Activated T-cell treated with anti-CD3 and anti-CD28 coated beads for 4 hours (primary cell): Measurements from ENCODE around the gene TNFSF8.

Experiments
- DNase-seq: peaks from one replicate; pipeline ENCODE4 v3.0.0-alpha.2; 2020

TNFSF8 gene, protein sequence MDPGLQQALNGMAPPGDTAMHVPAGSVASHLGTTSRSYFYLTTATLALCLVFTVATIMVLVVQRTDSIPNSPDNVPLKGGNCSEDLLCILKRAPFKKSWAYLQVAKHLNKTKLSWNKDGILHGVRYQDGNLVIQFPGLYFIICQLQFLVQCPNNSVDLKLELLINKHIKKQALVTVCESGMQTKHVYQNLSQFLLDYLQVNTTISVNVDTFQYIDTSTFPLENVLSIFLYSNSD

GRCh38 chr9:114930056-114930812 lies at the start of gene TNFSF8:
Gene TNFSF8, minus strand, starts transcription at chr9:114930591. Its CDS starts 288 bp downstream, at chr9:114930303.
- DNase-seq: peak; percentile 61

GRCh38 chr9:114973216-114973615 lies 42.8 kb upstream of the TNFSF8 start:
- DNase-seq: no peak

DNA sequence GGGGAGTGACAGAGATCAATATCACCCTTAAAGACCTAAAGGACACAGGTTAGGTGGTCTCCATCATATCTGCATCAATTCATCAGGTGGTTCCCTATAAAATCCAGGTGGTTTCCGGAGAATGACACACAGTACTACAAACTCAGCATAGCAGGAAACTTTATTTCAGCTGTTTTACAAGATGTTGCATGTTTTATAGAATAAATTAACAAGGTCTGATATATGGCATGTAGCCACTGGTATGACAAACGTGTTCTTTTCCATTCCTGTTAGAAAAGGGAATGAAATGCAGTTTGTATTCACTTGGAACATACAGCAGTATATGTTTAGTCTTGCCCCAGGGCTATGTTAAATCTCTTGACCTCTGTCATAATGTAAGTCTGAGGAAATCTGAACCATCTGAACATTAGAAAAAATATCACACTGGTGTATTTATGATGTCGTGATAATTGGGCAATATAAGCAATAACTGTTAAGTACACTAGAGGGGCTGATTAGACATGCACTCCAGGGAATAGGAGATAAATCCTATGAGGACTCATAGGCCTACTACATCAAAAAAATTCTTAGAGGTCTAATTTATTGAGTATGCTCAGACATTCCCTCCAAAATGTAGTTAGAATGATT lies 42.2 kb upstream of the TNFSF8 start:
- DNase-seq: no peak

GRCh38 chr9:114969269-114969668 lies 38.9 kb upstream of the TNFSF8 start:
- no peak for DNase-seq

DNA sequence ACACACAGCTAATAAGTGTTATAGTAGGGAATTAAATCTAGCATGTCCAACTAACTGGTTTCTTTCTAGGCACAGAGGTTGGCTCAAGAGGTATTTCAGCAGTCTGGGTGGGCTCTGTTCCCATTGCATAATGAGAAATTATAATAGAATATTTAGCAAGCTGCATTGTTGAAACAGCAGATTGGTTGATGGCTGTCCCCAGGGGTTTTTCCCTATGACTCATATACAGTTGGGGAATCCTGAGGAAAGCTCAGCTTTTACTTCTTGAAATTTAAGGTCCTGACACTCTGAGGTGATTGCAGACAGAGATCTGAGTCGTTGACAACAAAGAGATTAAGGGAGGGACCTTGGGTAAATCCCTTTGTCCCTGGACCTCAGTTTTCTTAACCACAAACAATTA lies 38.3 kb upstream of the TNFSF8 start:
- DNase-seq: no peak

- no peak for DNase-seq
Measured at GRCh38 chr9:114965564-114965963, 35.2 kb upstream of the TNFSF8 start.

GRCh38 chr9:114962809-114963208 lies 32.4 kb upstream of the TNFSF8 start:
- no peak for DNase-seq

GRCh38 chr9:114960276-114960675 lies 29.9 kb upstream of the TNFSF8 start:
- DNase-seq: no peak

GRCh38 chr9:114958844-114959235 lies 28.4 kb upstream of the TNFSF8 start:
- no peak for DNase-seq

GRCh38 chr9:114958021-114958843 lies 27.8 kb upstream of the TNFSF8 start:
- peak; percentile 42 for DNase-seq

GRCh38 chr9:114957558-114957957 lies 27.2 kb upstream of the TNFSF8 start:
- DNase-seq: no peak

DNA sequence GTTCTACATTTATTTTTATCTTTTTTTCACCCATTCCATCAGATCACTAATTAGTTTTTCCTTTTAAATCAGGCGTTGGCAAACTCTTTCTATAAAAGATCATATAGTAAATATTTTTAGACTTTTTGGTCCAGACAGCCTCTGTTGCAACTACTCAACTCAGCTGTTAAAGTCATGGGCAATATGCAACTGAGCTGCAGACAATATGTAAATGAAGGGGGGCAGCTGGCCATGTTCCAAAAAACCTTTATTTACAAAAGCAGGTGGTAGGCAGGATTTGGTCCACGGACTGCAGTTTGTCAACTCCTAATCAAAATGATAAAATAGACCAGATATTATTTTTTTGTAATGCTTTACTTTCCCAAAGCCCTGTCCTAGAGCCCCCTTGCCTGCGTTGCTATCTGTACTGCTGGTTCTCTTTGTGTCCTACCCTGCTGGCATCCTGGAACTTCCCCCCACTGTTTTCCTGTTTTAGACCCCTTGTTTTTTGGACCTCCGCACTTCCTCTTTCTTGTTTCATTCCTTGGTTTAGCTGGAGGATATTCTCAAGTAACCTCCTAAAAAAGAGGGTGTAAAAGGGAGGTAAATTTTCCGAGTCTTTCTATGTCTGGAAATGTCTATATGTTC lies 24.7 kb upstream of the TNFSF8 start:
- DNase-seq: no peak

DNA sequence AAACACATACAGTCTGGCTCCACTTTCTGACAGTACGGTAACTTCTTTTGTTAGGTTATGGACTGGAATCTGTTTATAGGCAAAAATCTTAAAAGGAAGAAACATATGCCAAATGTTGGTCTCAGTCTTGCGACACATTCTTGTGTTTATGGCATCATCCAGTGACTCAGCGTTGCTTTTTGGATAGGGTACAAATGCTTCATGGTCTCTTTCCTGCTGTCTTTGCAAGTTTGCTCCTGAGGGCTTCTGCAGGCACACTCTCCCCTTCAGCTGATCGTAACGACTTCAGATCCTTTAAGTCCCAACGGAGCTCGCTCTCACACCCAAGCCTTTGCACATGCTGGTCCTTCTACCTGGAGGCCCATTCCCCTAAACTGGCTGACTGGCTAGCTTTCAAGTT lies 23.6 kb upstream of the TNFSF8 start:
- DNase-seq: no peak

GRCh38 chr9:114953046-114953445 lies 22.7 kb upstream of the TNFSF8 start:
- no peak for DNase-seq

- DNase-seq: no peak
Measured at GRCh38 chr9:114950761-114951160, 20.4 kb upstream of the TNFSF8 start.

- no peak for DNase-seq
Measured at GRCh38 chr9:114947058-114947457, 16.7 kb upstream of the TNFSF8 start.

- no peak for DNase-seq
Measured at GRCh38 chr9:114945616-114946412, 15.4 kb upstream of the TNFSF8 start.

DNA sequence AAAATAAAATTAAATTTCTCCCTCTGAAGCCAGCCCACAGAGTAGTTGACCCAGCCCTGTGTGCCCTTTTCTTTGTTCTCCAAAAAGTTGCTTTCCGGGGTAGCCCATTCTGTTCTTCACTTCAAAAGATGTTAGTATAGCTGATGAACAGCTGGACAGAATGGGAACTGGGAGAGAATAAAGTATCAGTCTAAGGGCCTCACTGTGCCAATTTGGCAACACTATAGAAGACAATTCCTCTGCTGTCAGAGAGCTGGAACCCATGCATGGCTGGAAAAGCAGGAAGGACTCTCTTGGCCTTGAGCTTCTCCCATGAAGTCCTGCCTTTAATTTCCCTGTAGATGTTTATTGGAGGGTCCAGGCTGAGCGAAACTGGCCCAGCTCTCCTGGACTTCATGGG lies 11.0 kb upstream of the TNFSF8 start:
- no peak for DNase-seq

DNA sequence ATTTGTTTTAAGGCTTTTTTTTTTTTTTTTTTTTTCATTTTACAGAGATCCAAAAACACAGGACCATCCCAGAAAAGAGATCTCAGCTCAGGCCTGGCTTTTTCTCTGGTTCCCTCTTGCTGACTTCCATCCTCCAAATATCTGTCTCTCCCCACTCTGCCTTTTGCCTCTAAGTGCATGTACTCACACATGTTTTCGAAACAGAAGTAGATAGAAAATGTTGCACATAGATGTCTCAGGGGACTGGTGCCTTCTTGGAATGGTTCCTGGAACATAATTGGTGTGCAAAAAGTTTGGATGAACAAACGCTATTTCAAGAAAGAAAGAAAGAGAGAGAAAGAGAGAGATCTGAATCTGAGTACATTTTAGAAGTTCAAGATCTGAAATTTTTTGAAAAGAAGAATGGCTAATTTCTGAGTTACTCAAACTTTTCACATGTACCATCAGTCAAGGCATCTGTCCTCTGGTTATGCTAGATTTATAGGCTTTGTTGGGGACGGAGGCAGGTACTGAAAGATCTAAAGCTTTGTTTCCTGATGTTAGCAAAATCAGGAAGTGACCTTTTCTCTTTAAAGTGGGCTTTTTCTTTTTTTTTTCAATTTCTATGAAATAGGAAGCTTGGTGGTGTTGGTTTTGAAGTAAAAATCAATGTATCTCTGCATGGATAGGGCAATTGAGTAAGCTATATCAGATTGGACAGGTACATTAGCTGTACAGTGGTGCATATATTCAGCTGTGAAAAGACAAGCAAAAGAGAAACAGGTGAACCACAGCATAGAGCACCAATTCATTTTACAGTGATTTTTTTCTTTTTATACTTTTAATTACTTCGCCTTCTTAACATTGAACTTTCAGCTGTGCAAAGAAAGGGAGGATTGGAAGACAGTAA lies 8.5 kb upstream of the TNFSF8 start:
- DNase-seq: no peak

DNA sequence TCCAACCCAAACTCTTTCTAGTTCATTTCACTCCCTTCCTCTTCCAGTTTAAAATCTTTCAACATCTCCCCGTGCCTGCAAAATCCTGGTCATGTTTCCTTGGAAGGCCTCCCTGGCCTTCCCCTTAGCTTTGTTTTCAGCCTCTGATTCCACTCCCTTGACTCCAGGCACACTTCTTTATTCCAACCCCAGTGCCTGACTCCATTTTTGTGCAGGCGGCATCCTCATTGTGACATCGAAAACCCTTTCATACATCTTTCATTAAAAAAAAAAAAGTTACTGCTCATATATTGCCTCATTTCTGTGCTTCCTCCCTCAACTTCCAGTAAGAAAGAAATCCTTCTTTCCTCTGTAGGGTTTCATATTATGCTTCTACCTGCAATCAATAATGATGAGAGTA lies 7.1 kb upstream of the TNFSF8 start:
- no peak for DNase-seq

GRCh38 chr9:114936581-114936980 lies 6.2 kb upstream of the TNFSF8 start:
- no peak for DNase-seq
